Activated naive CD4-positive, alpha-beta T cell treated with Interleukin-2 at 50 U/mL for 16 hours (primary cell): ENCODE data around the gene PCGF3.
"Not testable (repeated sequence)": the region's sequence is repeated elsewhere in the genome, so short reads cannot be mapped to it uniquely, and the experiment has no call there.

ENCODE experiments used
- DNase-seq: peaks from one replicate; pipeline ENCODE4 v3.0.0-alpha.2; 2020

The PCGF3 gene

DNA sequence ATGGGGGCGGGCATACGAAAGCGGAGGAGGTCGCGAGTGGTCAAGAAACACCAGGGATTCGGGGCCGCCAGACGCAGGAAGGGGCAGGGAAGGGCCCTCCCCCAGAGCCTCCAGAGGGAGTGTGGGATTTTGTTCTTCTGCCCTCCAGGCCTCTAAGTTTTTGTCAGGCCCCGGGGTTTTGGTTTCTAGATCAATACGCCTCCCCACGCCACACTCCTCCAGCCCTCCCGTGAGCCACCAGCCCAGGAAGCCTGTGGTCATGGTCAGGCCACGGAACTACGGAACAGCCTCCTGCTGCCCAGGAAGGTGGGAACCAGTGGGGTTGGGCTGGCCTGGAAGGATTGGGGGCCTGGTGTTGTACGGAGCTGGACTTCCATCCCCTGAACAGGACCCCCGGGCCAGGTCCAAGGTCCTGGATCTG lies 81.9 kb downstream of the PCGF3 start:
- DNase-seq: no peak

DNA sequence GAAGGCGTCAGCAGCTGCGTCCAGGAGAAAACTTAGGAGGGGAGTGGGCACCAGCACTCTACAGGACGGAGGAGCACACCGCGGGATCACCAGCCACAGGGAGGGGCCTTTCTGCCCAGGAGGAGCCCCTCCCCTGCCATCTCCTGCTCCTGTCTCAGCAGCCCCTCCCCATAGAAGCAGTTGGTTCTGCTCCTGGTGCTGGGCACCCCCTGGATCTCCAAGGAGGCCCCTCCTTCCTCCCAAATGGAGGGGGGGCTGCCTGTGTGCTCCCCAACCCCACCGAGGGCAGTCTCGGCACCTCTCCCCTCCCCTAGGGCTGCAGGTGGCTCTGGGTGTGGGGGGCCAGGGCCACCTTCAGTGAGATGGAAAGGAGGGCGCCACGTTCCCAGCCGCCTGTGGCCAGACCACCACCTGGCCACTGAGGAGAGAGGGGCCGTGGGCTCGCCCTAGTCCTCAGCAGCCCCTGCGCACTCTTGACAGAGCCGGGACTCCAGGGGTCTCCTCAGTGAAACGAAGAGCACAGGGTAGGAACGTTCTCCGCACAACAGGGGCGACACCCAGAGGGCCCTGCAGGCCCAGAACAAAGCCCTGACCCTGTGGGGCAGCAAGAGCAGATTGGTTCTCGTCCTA lies 82.5 kb downstream of the PCGF3 start:
- DNase-seq: no peak

DNA sequence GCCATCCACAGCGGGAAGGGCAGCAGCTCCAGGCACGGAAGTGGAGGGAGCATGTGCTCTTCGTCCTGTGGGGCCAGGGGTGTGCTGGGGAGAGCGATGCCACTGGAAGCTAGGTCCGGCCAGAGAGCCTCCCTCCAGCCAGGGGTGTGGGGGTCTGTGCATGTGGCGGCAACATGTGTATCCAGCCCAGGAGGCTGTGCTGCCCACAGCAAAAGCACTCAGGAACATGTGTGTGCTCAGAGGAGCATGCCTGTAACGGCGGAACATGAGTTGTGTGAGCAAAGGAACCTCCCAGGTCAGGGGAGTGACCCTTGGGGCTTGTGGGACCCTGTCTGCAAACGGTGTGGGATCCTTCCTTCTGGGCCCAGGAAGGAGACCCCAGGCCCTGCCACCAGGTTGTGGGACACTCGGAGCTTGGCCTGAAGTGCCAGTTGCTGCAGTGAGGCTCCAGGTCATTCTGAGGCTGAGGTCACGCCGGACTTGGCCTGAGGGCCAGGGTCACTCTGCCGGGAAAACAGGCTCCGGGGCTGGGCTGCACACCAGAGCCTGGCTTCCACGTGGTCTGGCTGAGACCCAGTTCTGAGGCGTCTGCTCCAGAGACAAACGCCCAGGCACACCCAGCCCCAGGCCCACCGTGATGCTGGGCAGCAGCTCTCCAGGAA lies 83.1 kb downstream of the PCGF3 start:
- DNase-seq: no peak

DNA sequence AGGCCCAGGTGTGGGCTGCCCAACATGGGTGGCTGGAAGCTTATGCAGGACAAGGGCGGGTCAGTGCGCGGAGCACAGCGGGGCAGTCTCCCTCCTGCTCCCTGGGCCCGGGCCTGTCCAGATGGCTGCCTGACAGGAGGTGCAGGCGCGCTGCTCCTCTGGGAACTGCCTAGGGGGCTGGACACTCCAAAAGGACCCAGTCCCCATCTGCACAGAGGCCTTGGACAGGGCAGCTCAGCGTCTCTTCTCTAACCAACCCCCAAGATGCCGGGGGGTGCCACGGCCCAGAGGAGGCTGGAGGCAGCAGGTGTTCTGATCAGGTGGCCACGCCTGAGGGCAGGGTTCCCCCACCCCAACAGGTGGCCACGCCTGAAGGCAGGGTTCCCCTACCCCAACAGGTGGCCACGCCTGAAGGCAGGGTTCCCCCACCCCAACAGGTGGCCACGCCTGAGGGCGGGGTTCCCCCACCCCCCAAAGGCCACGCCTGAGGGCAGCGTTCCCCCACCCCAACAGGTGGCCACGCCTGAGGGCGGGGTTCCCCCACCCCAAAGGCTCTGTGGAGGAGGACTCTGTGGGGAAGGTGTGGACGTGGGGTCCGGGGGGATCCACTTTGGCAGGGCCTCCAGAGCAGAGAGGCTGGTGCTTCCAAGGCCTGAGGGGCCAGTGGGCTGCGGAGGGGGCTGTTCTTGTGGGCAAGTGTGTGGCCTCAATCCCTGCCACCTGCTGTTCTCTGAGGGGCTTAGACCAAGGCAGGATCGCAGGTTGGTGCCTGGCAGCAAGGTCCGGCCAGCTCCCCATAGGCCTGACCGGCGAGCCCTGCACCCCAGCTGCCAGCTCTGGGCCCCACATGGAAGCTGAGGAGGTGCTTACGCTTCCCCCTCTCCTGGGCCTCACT lies 84.2 kb downstream of the PCGF3 start:
- no peak for DNase-seq

DNA sequence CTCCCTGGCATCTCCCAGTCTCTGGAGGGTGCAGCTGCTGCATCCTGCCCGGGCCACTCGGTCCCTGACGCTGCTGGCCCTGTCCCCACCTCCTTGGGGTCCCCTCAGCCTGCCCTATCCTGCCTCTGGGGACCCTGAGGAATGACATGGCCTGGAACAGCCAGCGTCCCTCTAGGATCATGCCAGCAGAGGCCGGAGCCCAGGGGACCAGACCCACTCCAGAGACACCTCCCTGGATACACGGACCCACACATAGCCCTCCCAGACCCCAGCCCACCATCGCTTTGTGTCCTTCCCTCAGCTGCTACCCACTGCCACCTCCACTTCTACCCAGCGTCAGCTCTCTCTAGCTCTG lies 84.8 kb downstream of the PCGF3 start:
- no peak for DNase-seq

DNA sequence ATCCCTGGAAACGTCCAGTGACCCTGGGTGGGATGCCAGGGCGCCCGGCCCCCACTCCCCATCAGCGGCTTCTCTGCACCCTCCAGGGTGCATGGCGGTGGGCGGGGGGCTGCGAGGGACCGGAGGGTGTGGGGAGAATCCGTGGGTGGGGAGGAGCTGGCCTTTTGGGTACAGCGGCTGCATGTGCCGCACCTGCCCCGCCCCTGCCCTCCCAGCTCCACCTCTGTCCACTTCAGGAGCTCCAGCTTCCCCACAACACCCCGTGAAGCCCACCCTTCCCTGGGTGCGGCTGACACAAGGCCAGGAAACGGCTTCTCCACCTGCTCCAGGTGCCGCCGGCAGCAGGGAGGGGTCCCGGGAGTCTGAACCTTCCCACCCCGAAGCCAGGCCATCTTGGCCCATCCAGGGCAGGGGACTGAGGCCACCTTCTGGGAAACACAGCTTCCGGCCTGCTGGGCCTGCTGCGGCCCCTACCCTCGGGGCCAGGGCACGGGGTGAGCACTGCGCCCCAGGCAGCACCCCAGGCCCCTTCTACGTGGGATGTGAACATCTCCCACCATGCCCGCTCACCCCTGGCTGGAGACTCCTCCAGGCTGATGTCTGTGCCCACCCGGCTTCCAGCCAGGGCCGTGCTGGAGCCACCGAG lies 85.7 kb downstream of the PCGF3 start:
- no peak for DNase-seq

DNA sequence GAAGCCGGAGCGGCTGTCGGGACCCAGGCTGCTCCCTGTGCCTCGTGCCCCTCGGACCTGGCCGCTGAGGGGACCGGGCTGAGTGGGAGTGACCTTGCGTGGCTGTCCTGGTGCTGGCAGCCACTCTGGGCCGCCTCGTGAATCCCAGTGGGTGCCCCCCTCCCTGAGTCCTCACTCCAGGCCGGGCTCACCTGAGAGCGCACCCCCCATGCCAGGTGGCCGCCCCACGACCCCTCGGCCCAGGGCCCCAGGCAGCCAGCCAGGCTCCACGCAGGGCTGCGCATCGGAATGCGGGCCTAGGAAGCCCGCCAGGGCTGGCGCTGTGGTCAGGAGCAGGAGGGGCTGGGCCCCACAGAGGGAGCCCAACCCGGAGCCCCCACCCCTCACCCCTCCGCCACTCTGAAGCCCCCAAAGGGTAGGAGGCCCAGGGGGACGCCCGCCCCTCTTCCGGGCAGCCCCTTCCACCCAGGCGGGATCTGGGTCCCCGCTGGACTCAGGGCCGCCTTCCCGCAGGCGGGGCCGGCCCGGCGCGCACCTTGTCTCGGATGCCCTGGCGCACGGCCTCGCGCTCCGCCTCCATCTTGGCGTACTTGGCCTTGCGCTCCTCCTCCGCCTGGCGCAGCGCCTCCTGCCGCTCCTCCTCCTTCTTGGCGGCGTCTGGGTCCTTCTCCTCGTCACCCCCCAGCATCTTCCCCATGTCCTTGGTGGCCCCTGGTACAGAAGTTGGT lies 86.4 kb downstream of the PCGF3 start:
- DNase-seq: peak; percentile 62

DNA sequence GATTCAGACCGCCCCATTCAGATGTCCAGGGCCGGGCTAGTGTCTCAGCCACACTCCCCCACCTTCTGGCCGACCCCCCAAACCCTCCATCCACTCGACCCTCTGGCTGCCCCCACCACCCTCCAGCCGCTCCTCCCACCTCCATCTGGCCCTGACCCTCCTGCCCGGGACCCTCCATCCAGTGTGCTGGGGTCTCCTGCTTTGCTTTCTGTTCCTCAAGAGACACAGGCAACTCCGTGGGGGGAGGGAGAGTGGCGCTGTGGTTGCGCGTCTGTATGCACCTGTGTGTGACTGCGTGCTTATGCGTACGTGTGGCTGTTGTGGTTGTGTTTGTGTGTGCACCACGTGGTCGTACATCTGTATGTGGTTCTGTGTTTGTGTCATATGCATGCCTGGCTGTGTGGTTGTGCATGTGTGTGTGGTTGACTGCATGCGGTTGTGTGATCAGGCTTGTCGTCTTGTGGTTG lies 87.0 kb downstream of the PCGF3 start:
- peak; percentile 44 for DNase-seq

DNA sequence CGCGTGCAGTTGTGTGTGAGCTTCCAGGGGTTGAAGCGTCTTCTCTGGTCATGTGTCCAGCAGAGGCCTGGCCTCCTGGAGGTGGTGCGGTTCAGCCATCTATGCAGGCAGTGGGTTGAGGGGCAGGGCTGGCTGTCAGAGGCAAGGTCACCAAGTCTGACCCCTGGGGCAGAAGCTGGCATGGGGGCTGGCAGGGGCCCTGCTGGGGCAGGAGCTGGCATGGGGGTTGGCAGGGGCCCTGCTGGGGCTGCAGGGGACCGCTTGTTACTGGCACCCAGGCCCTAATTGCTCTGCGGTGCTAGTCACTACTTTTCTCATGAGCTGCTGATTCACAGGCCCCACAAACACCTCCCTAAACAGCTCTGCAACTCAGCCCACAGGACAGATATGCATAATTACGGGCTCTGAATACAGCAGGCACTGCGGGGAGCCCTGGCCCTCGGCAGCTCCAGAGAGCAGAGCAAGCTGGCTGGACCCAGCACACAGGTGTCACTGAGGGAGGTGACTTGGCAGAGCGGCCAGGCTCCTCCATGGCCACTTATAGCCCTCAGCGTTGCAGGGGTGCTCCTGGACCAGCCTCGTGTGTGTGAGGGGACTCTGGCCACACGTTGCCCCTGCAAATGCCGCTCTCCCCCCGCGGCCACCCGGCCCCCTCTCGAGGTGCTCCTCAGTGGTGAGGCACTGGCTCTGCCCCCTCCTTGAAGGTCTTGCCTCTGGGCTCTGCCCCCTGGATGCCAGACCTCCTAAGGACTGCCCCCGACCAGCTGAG lies 87.6 kb downstream of the PCGF3 start:
- no peak for DNase-seq

DNA sequence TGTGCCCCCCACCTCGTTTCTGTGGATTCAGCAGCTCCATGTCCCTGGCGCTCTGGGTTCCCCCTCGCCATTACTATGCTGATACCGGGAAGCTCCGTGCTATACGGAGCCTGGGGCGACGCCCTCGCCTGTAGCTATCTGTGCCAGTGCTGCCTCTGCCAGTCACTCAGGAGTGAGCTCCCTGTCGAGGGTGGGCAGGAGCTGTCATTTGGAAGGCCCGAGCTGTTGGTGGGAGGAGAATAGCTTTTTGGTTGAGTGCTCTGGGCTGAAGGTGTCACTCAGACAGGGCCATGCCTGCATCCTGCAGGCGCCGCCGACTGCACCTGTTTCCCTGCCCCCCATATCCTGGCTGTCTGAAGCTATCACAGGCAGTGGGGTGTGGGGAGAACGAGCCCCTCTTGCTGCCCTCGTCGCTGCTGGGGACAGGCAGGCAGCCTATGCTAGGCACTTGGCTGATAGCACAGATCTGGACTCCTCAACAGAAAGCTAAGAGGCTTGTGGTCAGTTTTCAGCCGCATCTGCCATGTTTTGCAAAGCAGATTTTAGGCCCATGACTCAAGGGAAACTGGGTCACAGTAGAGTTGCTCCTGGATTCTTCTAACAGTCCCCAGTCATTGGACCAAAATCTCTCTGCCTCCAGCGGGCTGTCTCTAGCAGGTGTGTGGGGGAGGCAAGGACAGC lies 88.4 kb downstream of the PCGF3 start:
- no peak for DNase-seq

DNA sequence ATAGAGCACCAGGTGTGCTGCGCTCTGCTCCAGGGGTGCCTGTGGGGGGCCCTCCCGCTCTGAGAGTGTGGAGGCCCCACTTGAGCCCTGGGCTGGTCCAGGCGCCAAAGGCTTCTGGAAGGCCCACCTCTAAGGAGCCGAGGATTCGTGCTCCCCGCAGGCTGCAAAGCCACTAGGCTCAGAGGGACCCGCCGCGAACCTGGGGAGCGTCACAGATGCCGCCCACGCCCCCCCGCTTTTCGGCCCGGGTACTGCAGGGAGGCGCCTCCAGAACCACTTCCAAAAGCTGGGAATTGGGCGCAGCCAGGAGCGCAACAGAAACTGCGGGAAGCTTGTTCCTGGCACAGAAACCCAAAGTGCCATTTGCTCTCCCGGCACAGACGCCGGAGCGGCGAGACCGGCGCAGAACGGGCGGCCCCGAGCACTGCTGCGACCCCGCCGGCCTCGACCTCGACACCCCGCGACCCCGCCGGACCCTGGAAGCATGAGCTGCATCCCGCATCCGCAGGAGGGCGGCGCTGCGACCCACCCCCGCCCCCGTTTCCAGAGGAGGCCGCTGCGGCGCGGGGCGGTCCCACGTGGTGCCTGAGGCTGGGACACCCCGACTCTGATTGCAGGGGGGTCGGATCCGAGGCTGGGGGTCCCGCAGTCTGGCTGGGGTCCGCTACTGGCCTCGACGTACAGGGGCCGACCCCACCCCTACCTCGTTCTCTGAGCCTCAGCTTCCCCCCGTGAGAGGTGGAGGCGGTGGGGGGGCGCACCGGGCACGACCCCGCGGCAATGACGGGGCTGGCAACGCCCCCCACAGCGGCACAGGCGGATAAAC lies 89.5 kb downstream of the PCGF3 start:
- DNase-seq: peak; percentile 26

DNA sequence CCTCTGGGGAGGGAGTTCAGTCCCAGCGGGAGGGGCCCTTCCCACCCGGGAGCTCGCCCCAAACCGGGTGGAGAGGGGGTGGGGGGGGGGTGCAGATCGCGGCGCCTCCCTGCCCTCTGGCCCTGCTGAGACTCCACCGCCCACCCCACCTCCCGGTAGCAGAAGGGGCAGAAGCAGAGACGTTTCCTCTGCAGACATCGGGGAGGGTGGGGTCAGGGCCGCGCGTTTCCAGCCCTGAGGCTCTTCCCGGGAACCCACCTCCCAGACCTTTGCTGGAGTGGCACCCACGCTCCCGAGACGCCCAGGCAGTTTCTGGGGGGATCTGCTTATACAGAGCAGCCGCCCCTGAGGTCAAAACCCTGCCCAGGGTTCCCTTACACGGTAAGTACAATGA lies 90.1 kb downstream of the PCGF3 start:
- no peak for DNase-seq

DNA sequence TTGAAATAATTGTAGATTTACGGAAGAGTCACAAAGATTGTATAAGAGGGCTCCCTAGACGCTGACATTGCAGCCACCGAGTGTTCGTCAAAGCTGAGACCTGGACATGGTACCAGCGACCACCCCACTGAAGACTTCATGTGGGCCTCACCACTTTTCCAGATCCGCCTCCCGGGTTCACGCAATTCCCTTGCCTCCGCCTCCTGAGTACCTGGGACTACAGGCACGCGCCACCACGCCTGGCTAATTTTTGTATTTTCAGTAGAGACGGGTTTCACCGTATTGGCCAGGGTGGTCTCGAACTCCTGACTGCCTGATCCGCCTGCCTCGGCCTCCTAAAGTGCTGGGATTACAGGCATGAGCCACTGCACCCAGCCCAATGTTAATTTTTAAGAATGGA lies 90.6 kb downstream of the PCGF3 start:
- DNase-seq: no peak

DNA sequence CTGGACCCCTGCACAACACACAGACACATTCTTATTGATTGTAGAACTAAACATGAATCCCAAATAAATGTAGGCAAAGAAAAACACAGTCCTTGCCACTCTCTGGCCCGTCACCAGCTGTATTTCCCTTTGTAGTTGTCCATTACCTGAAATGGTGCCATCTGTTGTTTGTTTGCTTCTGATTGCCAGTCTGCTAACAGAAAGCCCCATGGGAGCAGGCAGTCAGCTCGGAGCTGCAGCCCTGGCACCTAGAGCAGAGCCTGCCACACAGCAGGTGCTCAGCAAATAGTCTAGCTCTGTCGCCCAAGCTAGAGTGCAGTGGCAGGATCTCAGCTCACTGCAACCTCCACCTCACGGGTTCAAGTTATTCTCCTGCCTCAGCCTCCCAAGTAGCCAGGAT lies 91.4 kb downstream of the PCGF3 start:
- no peak for DNase-seq

DNA sequence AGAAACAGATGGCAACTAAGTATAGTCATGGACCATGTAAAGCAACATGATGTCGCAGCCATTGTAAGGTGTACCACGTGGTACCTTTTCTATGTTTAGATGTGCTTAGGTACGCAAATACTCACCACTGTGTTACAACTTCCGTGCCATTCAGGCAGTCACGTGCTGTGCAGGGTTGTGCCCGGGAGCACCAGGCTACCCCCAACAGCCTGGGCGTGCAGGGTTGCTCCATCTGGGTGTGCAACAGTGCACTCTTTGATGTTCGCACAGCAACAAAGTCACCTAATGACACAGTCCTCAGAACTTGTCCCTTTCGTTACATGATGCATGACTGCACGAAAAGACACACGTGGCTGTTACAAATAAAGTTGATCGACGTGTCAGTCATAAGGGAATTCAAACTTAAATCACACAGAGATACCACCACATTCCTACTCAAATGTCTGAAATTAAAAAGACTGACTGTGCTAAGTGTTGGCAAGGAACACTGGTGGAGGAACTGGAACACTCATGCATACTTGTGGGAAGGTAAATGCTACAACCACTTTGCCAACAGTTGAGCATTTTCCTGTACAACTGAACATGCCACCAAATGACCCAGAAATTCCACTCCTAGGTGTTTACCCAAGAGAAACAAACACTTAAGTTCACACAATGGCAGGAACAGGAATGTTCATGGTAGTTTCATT lies 95.9 kb downstream of the PCGF3 start:
- no peak for DNase-seq

DNA sequence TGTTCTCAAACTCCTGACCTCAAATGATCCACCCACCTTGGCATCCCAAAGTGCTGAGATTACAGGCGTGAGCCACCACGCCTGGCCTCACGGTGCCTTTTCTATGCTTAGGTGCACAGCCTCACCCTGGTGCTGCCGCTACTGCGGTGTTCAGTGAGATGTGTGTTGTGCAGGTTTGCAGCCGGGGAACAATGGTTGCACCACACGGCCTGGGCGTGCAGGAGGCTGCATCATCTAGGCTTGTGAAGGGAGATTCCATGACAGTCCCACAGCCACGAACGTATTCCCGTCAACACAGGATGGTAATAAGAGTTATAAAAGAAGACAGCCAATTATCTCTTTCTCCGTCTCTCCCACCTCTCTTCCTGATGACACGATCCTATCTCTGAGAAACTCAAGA lies 98.3 kb downstream of the PCGF3 start:
- DNase-seq: no peak

DNA sequence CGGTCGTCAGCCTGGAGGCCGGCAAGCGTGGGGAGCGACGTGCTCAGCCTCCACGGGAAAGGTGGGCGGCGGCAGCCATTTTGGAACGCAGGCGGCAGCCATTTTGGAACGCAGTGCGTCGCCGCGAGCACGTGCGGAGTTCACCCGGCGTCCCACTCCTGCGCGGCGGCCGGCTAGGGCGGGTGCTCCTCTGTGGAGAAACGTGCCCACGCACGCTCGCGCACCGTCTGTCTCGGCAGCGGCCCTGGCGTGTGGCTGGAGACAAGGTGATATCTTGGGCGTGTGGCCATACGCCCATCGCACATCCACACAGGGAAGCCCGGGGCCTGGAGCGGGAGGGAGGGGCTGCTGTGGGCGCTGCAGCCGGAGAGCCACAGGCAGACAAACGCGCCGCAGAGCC lies 99.2 kb downstream of the PCGF3 start:
- no peak for DNase-seq

DNA sequence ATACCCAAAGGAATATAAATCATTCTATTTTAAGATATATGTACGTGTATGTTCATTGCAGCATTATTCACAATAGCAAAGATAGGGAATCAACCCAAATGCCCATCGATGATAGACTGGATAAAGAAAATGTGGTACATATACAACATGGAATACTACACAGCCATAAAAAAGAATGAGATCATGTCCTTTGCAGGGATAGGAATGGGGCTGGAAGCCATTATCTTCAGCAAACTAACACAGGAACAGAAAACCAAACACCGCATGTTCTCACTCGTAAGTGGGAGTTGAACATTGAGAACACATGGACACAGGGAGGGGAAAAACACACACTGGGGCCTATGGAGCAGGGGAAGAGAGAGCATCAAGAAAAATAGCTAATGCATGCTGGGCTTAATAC lies 101.3 kb downstream of the PCGF3 start:
- not testable (repeated sequence) for DNase-seq

DNA sequence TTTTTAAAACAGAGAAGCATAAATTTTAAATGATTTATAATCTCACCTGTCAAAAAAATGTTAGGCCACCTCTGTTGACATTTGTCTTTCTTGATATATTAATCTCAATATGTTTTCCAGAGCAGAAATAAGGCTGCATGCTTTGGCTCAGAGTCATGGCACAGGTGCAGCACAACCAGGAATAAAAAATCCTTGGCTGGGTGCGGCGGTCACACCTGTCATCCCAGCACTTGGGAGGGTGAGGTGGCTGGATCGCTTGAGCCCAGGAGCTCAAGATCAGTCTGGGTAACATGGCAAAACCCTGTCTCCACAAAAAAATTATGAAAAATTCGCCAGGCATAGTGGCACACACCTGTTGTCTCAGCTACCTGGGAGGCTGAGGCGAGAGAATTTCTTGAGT lies 102.2 kb downstream of the PCGF3 start:
- DNase-seq: no peak
